HG02588 (cell line): ENCODE measurements around the gene LRMDA.
"Not testable (repeated sequence)": the region's sequence is repeated elsewhere in the genome, so short reads cannot be mapped to it uniquely, and the experiment has no call there.

Experiments
- ATAC-seq: cut with Tn5 transposase; IDR thresholded peaks from one replicate; pipeline ENCODE4 v1.9.1; 2021; ENCODE audit warnings: mild to moderate bottlenecking, moderate library complexity; ENCODE audit not compliant: unreplicated experiment

Gene LRMDA

GRCh38 chr10:76126607-76127527, 695.4 kb downstream of the LRMDA start:
- ATAC-seq, result no peak

GRCh38 chr10:76127984-76128589, 696.7 kb downstream of the LRMDA start:
- no peak for ATAC-seq

DNA sequence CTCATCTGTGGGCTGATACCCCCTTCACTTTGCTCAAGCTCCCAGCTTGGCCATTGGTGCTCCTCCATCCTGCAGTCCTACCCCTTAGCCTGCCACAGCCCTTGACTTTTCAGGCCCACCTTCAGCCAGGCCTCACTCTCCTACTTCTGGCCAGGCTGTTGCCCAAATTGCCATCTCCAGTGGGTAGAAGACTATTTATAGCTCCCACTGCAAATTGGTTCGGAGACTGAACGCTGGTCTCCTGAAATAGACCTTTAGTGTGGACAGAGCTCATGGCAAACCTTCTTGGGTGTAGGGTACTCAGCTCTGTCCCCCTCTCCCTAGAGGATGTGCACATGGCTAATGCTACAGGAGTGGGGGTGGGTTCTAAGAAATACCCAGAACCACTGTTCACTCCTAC, 697.8 kb downstream of the LRMDA start:
- no peak for ATAC-seq

DNA sequence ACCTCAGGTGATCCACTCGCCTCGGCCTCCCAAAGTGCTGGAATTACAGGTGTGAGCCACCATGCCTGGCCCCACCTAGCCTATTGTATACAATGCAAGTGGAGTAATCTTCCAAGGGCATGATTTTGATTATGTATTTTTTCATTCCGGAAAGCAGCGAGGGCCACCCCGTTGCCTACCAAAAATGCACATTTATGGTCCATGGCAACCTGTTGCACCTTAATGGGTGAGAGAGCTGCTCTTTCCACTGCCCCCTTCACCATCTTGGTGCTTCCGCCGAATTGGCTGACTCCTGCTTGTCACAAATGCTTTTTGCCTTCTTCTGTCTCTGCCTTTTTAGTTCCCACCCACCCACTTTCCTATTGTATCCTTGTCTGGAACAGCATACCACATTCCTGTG, 699.5 kb downstream of the LRMDA start:
- no peak for ATAC-seq

GRCh38 chr10:76133597-76134255, 702.3 kb downstream of the LRMDA start:
- no peak for ATAC-seq

GRCh38 chr10:76136961-76137360, 705.5 kb downstream of the LRMDA start:
- no peak for ATAC-seq

- ATAC-seq, result no peak
These were observed 706.9 kb downstream of the LRMDA start for GRCh38 chr10:76138286-76138685.

- no peak for ATAC-seq
These were observed 707.5 kb downstream of the LRMDA start for GRCh38 chr10:76138906-76139305.

GRCh38 chr10:76139431-76139830, 708.0 kb downstream of the LRMDA start:
- ATAC-seq, result no peak

GRCh38 chr10:76141376-76141775, 710.0 kb downstream of the LRMDA start:
- no peak for ATAC-seq

- not testable (repeated sequence) for ATAC-seq
These were observed 716.8 kb downstream of the LRMDA start for GRCh38 chr10:76148217-76148616.

DNA sequence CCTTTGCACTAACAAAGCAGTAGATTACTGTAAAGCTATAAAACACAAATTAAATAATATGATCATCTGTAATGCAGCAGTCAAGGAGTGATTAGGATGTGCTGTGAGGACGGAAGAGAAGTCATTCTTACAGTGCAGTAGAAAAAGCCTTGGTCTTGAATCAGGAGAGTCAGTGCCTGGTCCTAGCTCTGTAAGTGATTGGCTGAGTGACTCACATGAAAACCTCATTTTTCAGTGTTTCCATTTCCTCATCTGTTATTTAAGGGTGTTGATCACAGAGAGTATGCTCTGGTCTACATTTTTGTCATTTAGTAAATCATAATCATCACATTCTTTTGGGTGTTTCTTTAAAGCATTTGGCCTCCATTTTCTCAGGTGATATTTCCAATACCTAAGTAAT, 717.8 kb downstream of the LRMDA start:
- ATAC-seq, result no peak

- no peak for ATAC-seq
These were observed 718.2 kb downstream of the LRMDA start for GRCh38 chr10:76149602-76150138.

- no peak for ATAC-seq
These were observed 718.9 kb downstream of the LRMDA start for GRCh38 chr10:76150139-76150875.

- no peak for ATAC-seq
These were observed 719.5 kb downstream of the LRMDA start for GRCh38 chr10:76150876-76151288.

DNA sequence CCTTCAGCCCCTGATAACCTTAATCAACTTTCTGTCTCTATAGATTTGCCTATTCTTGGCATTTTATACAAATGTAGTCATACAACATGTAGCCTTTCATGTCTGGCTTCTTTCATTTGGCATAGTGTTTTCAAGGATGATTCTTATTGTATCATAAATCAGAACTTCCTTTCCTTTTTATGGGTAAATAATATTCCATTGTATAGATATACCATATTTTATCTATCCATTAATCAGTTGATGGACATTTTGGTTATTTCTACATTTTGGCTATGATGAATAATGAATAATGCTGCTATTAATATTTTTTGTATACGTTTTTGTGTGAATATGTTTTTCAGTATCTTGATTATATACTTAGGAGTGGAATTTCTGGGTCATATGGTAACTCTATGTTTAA, 720.8 kb downstream of the LRMDA start:
- ATAC-seq, result no peak

DNA sequence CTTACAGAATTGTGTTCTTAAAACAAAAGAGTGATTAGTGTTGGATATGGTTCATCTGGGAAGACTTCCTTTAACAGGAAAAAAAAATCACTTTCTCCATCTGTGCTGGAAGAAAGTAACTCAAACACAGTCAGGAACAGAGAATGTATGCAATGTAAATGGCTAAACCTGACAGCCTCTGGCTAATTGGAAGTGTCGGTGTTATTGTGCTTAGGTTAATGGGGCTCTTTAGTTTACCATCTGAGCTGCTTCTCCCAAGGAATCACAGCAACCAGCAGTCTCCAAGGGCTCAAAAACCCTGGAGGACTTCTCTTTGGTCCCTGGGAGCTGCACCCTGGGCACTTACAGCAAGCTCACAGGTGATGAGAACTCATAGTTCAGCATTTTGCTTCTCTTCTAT, 724.5 kb downstream of the LRMDA start:
- ATAC-seq, result no peak

DNA sequence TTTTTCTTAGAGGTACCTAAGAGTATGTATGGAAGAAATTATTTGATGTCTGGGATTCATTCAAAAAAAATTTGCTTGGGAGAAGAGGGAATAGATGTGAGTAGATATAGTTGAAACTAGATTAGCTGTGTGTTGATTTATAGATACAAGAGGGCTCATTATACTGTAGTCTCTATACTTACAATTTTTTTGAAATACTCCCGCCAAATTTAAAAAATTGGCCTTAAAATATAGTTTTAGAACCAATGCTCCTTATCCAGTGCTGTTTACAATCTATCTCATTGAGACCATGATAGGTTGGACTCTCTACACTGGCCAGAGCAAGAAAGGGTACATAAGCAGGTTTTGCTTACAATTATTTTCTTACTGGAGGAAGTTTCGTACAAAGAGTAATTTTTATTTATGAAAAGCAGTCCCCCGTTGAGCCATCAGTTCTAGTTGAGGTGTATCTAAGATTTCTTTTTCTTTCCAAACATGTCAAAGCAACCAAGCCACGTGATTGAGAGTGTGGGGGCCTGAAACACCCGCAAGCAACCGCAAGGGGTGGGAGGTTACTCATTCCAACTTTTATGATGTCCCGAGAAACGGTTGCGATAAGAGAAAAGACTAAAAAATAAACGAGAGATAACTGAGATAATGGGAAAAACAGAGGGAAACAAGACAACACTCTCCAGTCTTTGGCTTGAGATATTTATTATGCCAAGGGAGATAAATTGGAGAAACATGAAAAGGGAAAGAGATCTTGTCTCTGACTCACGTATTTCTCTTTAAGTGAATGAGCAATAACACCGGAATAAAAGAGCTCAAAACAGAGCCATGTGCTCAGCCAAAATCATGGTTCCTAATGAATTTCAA, 729.2 kb downstream of the LRMDA start:
- ATAC-seq, result no peak

DNA sequence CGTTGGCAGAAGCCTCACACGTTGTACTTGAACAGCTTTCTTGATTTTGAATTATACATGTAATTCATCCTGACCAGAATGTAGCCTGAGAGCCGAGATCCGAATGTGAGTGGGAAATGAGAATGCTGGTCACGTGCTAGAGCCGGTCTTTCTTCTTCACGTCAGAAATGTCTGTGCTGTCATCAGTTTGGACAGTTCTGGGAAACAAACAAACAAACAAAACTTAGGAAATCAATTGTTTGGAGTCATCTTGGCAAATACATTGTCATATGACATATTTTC, 729.8 kb downstream of the LRMDA start:
- ATAC-seq, result no peak

DNA sequence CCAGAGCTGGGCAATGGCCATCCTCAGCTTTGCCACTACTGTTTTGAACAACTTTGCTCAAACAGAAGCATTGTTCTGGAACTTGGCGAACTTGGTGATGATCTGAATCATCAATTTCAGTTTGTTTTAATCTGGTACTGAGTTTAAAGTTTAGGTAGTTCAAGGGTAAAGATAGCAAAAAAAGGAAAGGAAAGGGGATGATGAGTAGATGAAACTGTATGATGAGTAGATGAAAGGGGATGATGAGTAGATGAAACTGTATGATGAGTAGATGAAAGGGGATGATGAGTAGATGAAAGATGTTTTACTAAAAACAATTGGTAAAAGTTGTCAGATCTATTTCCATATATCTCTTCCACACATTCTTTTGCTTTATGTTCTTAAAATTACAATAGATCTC, 737.0 kb downstream of the LRMDA start:
- no peak for ATAC-seq
